ENCODE data around the gene C1orf122. TPM values are rescaled to one million over a fixed set of nuclear protein-coding genes. Genes with fewer than 3 reads are reported as not detected.

C1orf122 gene
- total and polyA plus RNA-seq, 2 of the 13 experiments (the other 11 are each of a cell fraction or from before 2014, with no cell fraction given) = 18.7 to 40.6 TPM

DNA sequence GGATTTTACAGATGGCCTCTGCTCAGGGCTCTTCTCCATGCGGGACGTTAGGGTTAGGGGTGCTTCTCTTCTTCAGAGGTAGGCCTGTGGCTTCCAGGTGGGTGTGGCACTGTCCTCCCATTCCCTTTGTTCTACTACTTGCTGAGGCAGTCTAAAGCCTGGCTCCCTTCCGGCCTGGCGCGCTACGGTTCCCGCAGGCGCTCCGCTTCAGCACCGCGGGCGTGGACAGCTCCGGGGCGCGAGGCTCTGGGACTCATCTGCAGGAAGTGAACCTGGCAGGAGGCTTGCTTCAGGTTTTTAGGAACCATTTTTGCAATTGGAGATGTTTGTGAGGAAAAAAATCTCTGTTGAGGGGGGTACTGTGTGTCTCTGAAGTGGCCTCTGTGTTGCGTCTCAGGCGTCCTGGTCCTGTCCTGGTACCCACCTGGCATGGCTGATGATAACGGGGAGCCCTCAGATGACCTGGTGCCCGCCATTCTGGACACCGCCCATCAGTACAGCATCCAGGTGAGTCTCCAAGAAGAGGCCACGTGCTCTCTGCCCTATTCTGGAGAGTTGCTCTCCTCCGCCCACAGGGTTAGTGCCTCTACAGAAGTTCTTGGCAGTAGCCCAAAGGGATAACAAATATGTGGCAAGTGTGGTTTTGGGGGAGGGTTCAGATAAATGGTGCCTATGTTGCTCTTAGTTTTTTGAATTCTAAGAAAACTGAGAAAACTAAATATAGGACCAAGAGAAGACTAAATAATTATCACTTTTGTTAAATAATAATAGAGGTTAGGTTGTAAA is 12.1 kb upstream of the C1orf122 start (continued):
- TF ChIP-seq HNRNPL (IDR thresholded peaks at IDR 0.05; ENCODE audit: low read depth, low read length) (no peak), REXO4 (CRISPR knock-in tag; IDR thresholded peaks at IDR 0.05; ENCODE audit: borderline replicate concordance) (no peak), BORCS8-MEF2B (CRISPR knock-in tag; IDR thresholded peaks at IDR 0.05) (no peak), ZFP82 (CRISPR knock-in tag; IDR thresholded peaks at IDR 0.05; ENCODE audit: borderline replicate concordance) (no peak), TEAD2 (CRISPR knock-in tag; IDR thresholded peaks at IDR 0.05) (no peak), ZNF510 (CRISPR knock-in tag; IDR thresholded peaks at IDR 0.05; ENCODE audit: low read depth) (no peak)
- TF ChIP-seq, protein P1, sequence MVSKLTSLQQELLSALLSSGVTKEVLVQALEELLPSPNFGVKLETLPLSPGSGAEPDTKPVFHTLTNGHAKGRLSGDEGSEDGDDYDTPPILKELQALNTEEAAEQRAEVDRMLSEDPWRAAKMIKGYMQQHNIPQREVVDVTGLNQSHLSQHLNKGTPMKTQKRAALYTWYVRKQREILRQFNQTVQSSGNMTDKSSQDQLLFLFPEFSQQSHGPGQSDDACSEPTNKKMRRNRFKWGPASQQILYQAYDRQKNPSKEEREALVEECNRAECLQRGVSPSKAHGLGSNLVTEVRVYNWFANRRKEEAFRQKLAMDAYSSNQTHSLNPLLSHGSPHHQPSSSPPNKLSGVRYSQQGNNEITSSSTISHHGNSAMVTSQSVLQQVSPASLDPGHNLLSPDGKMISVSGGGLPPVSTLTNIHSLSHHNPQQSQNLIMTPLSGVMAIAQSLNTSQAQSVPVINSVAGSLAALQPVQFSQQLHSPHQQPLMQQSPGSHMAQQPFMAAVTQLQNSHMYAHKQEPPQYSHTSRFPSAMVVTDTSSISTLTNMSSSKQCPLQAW (CRISPR knock-in tag; IDR thresholded peaks at IDR 0.05) = no peak
- TF ChIP-seq, protein P2, sequence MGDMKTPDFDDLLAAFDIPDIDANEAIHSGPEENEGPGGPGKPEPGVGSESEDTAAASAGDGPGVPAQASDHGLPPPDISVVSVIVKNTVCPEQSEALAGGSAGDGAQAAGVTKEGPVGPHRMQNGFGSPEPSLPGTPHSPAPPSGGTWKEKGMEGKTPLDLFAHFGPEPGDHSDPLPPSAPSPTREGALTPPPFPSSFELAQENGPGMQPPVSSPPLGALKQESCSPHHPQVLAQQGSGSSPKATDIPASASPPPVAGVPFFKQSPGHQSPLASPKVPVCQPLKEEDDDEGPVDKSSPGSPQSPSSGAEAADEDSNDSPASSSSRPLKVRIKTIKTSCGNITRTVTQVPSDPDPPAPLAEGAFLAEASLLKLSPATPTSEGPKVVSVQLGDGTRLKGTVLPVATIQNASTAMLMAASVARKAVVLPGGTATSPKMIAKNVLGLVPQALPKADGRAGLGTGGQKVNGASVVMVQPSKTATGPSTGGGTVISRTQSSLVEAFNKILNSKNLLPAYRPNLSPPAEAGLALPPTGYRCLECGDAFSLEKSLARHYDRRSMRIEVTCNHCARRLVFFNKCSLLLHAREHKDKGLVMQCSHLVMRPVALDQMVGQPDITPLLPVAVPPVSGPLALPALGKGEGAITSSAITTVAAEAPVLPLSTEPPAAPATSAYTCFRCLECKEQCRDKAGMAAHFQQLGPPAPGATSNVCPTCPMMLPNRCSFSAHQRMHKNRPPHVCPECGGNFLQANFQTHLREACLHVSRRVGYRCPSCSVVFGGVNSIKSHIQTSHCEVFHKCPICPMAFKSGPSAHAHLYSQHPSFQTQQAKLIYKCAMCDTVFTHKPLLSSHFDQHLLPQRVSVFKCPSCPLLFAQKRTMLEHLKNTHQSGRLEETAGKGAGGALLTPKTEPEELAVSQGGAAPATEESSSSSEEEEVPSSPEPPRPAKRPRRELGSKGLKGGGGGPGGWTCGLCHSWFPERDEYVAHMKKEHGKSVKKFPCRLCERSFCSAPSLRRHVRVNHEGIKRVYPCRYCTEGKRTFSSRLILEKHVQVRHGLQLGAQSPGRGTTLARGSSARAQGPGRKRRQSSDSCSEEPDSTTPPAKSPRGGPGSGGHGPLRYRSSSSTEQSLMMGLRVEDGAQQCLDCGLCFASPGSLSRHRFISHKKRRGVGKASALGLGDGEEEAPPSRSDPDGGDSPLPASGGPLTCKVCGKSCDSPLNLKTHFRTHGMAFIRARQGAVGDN (CRISPR knock-in tag; IDR thresholded peaks at IDR 0.05) = peak; percentile 21; the same call in 1 of the 2 replicates
- TF ChIP-seq, protein P3, sequence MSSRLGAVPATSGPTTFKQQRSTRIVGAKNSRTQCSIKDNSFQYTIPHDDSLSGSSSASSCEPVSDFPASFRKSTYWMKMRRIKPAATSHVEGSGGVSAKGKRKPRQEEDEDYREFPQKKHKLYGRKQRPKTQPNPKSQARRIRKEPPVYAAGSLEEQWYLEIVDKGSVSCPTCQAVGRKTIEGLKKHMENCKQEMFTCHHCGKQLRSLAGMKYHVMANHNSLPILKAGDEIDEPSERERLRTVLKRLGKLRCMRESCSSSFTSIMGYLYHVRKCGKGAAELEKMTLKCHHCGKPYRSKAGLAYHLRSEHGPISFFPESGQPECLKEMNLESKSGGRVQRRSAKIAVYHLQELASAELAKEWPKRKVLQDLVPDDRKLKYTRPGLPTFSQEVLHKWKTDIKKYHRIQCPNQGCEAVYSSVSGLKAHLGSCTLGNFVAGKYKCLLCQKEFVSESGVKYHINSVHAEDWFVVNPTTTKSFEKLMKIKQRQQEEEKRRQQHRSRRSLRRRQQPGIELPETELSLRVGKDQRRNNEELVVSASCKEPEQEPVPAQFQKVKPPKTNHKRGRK (CRISPR knock-in tag; IDR thresholded peaks at IDR 0.05) = no peak
- TF ChIP-seq, protein P4, sequence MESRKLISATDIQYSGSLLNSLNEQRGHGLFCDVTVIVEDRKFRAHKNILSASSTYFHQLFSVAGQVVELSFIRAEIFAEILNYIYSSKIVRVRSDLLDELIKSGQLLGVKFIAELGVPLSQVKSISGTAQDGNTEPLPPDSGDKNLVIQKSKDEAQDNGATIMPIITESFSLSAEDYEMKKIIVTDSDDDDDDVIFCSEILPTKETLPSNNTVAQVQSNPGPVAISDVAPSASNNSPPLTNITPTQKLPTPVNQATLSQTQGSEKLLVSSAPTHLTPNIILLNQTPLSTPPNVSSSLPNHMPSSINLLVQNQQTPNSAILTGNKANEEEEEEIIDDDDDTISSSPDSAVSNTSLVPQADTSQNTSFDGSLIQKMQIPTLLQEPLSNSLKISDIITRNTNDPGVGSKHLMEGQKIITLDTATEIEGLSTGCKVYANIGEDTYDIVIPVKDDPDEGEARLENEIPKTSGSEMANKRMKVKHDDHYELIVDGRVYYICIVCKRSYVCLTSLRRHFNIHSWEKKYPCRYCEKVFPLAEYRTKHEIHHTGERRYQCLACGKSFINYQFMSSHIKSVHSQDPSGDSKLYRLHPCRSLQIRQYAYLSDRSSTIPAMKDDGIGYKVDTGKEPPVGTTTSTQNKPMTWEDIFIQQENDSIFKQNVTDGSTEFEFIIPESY (CRISPR knock-in tag; IDR thresholded peaks at IDR 0.05) = peak; percentile 100
- TF ChIP-seq, protein P5, sequence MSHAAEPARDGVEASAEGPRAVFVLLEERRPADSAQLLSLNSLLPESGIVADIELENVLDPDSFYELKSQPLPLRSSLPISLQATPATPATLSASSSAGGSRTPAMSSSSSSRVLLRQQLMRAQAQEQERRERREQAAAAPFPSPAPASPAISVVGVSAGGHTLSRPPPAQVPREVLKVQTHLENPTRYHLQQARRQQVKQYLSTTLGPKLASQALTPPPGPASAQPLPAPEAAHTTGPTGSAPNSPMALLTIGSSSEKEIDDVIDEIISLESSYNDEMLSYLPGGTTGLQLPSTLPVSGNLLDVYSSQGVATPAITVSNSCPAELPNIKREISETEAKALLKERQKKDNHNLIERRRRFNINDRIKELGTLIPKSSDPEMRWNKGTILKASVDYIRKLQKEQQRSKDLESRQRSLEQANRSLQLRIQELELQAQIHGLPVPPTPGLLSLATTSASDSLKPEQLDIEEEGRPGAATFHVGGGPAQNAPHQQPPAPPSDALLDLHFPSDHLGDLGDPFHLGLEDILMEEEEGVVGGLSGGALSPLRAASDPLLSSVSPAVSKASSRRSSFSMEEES (CRISPR knock-in tag; IDR thresholded peaks at IDR 0.05) = no peak; the same call in 1 of the 2 replicates
- TF ChIP-seq, protein P6, sequence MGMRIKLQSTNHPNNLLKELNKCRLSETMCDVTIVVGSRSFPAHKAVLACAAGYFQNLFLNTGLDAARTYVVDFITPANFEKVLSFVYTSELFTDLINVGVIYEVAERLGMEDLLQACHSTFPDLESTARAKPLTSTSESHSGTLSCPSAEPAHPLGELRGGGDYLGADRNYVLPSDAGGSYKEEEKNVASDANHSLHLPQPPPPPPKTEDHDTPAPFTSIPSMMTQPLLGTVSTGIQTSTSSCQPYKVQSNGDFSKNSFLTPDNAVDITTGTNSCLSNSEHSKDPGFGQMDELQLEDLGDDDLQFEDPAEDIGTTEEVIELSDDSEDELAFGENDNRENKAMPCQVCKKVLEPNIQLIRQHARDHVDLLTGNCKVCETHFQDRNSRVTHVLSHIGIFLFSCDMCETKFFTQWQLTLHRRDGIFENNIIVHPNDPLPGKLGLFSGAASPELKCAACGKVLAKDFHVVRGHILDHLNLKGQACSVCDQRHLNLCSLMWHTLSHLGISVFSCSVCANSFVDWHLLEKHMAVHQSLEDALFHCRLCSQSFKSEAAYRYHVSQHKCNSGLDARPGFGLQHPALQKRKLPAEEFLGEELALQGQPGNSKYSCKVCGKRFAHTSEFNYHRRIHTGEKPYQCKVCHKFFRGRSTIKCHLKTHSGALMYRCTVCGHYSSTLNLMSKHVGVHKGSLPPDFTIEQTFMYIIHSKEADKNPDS (CRISPR knock-in tag; IDR thresholded peaks at IDR 0.05) = no peak
- TF ChIP-seq, protein P7, sequence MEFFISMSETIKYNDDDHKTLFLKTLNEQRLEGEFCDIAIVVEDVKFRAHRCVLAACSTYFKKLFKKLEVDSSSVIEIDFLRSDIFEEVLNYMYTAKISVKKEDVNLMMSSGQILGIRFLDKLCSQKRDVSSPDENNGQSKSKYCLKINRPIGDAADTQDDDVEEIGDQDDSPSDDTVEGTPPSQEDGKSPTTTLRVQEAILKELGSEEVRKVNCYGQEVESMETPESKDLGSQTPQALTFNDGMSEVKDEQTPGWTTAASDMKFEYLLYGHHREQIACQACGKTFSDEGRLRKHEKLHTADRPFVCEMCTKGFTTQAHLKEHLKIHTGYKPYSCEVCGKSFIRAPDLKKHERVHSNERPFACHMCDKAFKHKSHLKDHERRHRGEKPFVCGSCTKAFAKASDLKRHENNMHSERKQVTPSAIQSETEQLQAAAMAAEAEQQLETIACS (CRISPR knock-in tag; IDR thresholded peaks at IDR 0.05) = no peak
